ENCODE measurements around the gene LMAN1L.

Gene LMAN1L

DNA sequence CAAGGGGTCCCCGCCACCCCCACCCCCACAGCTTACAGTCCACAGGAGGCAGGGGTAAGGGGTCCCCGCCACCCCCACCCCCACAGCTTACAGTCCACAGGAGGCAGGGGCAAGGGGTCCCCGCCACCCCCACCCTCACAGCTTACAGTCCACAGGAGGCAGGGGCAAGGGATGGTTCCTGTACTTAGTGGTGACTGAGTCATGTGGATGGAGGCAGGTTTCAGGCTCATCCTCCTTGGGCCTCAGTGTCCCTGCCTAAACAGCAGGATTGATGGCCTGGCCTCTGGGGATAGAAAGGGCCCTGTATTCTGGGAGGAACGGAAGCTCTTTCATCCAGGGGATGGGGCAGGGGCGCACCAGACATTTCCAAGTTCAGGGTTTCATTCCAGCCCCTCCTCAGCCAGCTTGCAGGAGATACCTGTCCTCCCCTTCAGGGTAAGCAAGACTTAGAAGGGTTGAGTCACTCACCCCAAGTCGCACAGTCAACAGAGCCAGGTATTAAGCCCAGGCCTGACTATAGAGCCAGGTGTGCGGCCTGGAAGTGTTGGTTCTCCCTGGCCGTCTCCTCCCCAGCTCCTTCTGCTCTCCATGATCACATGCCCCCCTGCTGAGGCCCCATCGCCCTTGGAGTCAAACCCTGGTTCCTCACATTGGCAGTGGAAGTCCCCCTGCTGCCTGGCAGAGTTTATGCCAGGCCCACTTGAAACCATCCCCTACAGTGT lies 18.2 kb upstream of the LMAN1L start:
- DNase-seq = peak in 1 of 2 experiments; percentile 55

DNA sequence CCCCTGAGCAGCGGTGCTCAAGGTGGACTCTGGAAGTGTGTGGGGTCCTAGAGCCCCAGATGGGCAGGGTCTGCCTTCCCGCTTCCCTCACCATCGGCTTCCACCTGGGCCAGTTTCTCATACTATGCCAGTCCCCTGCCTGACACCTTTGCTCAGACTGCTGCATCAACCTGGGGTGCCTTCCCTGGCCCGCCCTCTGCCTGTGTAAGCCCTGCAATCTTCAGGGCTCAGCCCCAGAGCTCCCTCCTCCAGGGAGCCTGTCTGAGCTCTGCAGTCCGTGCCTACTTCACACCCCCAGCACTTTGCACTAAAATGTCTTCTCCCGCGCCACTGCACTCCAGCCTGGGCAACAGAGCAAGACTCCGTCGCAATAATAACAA lies 17.7 kb upstream of the LMAN1L start:
- DNase-seq = no peak

DNA sequence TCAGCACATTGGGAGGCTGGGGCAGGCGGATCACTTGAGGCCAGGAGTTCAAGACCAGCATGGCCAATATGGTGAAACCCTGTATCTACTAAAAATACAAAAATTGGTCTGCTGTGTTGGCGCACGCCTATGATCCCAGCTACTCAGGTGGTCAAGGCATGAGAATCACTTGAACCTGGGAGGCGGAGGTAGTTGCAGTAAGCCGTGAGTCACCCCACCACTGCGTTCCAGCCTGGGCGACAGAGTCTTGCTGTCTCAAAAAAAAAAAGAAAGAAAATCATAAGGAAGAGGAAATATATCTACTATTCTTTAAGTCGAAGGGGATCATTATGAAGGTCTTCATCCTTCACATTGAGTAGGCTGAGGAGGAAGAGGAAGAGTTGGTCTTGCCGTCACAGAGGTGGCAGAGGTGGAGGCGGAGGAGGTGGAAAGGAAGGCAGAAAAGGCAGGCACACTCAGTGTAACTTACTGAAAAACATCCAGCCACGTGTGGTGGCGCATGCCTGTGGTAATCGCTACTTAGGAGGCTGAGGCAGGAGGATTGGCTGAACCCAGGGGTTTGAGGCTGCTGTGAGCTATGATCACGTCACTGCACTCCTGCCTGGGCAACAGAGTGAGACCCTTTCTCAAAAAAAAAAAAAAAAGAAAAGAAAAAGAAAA lies 16.5 kb upstream of the LMAN1L start:
- peak; percentile 65 to 68 for DNase-seq

DNA sequence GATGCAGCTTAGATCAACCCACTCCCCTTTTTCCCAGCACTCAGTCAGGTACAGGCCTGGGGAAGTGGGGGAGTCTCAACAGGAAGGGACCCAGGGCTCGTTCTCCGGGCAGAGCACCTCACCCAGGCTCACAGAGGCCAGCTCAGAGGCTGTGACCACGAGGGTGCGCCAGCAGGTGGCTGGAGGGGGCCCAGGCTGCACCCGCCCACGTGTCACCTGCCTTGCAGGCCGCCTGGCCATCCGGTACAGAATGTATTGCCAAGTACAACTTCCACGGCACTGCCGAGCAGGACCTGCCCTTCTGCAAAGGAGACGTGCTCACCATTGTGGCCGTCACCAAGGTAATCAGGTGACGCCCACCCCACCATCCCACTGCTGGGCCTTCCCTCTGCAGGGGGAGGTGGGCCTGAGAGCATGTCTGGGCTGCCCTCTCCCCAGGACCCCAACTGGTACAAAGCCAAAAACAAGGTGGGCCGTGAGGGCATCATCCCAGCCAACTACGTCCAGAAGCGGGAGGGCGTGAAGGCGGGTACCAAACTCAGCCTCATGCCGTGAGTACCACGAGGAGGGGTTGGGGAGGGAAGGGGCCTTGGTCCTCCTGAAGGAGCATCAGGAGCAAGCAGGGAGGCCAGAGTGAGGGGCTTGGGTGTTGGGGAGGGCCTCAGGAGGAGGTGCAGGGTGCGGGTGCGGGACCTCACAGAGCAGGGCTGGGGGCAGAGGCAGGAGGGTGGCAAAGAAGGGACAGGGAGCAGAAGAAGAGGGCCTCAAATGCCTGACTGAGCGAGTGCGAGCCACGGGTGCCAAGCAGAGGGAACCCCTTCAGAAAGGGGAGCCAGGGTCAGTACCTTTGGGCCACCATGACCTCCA lies 14.0 kb upstream of the LMAN1L start:
- DNase-seq = peak in 1 of 2 experiments; percentile 39

DNA sequence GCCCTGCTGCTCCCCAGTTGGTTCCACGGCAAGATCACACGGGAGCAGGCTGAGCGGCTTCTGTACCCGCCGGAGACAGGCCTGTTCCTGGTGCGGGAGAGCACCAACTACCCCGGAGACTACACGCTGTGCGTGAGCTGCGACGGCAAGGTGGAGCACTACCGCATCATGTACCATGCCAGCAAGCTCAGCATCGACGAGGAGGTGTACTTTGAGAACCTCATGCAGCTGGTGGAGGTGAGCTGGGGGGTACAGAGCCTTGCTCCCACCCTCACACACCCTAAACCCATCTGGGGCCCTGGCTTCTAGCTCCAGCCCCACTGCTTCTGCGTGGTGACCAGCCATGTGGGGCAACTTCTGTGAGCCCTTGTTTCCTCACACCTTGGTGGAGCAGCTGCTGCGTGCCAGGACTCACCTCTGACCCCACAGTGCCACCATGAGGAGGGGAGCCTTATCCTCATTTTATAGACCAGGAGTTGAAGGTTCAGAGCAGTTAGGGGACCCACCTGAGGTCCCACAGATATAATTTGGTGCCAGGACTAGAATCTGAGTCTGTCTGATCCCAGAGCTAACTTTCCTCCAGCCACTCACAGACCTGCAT lies 13.3 kb upstream of the LMAN1L start:
- peak; percentile 51 to 57 for DNase-seq

DNA sequence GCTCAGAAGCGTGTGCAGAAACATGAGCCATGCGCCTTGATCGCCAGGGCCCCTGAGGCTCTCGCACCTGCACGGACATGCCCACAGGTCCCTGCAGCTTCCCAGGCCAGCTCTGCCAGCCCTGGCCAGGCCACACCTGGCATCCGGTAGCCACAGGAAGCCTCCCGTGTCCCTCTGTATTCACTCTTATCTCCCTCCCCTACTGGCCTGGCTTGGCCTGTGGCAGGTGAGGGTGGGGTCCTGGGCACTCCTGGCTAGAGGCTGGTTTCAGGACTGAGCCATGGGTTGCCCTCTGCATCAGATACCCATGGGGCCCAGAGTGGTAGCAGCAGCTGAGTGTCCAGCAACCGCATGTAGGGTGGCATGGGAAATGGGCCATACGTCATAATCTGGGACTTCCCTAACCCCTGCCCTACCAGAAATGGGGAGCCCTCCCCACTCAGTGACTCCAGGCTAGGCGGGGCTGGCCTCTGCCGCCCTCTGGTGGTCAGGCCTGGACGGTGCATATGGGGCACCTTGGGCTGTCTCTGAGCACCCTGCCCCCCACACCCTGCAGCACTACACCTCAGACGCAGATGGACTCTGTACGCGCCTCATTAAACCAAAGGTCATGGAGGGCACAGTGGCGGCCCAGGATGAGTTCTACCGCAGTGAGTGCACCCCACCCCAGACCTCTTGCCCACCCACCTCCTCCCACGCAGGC lies 12.6 kb upstream of the LMAN1L start:
- DNase-seq = peak; percentile 94 to 95

DNA sequence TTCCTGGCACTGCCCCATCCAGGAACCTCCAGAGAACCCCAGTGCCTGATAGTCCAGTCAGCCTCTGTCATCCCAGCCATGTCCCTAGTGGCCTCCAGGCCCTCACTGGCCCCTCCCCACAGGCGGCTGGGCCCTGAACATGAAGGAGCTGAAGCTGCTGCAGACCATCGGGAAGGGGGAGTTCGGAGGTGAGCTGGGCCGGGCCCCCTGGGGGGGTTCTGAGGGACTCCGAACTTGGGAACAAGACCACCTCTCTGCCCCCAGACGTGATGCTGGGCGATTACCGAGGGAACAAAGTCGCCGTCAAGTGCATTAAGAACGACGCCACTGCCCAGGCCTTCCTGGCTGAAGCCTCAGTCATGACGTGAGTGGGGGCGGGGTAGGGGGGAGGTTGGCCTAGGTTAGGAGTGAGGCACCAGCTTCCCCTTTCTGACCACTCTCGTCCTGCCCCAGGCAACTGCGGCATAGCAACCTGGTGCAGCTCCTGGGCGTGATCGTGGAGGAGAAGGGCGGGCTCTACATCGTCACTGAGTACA lies 12.0 kb upstream of the LMAN1L start:
- DNase-seq = no peak

DNA sequence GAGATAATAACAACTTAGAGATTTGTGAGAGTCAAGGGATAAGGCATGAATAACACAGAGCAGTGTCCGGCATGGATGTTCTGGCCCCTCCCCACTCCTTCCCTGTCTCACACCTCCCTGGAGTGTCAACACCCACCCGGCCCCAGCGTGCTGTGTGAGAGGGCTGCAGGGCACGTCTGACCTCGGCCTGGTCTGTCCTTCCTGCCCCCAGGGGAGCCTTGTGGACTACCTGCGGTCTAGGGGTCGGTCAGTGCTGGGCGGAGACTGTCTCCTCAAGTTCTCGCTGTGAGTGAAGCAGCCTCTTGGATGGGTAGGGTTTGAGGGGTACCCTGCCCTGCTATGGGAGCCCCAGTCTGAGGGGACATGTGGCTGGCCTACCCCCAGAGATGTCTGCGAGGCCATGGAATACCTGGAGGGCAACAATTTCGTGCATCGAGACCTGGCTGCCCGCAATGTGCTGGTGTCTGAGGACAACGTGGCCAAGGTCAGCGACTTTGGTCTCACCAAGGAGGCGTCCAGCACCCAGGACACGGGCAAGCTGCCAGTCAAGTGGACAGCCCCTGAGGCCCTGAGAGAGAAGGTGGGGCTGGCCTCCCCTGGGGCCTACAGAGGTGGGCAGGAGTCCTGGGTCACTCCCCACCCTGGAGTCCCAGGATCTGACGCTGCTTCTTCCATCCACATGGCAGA lies 11.2 kb upstream of the LMAN1L start:
- no peak for DNase-seq

DNA sequence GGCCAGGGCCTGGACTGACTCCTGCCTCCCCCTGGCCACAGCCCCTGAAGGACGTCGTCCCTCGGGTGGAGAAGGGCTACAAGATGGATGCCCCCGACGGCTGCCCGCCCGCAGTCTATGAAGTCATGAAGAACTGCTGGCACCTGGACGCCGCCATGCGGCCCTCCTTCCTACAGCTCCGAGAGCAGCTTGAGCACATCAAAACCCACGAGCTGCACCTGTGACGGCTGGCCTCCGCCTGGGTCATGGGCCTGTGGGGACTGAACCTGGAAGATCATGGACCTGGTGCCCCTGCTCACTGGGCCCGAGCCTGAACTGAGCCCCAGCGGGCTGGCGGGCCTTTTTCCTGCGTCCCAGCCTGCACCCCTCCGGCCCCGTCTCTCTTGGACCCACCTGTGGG lies 10.3 kb upstream of the LMAN1L start:
- no peak for DNase-seq

DNA sequence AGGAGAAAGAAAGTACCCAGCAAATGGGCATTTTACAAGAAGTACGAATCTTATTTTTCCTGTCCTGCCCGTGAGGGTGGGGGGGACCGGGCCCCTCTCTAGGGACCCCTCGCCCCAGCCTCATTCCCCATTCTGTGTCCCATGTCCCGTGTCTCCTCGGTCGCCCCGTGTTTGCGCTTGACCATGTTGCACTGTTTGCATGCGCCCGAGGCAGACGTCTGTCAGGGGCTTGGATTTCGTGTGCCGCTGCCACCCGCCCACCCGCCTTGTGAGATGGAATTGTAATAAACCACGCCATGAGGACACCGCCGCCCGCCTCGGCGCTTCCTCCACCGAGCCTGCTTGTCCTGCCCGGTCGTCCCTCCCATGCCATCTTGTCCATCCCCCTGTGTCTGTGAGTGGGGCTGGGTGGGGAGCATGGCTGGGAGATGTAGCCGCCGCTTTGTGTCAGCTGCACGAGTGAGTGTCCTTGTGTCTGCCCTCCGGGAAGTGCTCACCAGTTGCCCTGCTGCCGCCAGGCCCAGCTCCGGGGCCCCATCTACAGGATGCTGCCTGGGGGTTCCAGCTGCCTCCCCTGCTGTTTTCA lies 9.7 kb upstream of the LMAN1L start:
- no peak for DNase-seq

DNA sequence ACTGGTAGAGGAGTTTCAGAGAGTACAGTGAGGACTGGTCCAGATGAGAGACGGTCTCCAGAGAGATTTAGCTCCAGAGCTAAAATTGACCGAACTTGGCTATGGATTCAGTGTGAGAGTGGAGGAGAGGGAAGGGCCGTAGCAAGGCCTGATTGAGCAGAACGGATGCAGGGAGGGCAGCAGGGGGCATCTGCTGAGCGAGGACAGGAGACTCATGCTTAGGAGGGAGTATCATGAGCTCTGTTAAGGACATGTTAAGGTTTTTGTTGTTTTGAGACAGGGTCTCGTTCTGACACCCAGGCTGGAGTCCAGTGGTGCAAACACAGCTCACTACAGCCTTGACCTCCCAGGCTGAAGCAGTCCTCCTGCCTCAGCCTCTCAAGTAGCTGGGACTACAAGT lies 7.7 kb upstream of the LMAN1L start:
- DNase-seq = no peak

DNA sequence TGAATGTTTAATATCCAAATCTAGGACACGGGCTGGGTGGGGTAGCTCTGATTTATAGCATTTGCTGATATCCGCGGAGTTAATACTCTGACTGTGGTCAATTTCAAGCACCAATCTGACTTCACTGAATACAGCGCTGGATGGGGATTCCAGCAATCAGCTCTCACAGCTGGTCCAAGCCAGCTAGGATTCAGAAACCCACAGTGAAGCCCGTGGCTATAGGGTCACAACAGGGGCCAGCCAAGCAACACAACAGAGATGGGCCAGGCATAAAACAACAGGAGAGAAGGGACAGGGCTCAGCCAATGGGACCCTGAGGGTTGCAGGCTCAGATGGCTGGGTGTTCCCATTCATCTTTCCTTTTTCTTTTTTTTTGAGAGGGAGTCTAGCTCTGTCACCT lies 5.4 kb upstream of the LMAN1L start:
- no peak for DNase-seq

DNA sequence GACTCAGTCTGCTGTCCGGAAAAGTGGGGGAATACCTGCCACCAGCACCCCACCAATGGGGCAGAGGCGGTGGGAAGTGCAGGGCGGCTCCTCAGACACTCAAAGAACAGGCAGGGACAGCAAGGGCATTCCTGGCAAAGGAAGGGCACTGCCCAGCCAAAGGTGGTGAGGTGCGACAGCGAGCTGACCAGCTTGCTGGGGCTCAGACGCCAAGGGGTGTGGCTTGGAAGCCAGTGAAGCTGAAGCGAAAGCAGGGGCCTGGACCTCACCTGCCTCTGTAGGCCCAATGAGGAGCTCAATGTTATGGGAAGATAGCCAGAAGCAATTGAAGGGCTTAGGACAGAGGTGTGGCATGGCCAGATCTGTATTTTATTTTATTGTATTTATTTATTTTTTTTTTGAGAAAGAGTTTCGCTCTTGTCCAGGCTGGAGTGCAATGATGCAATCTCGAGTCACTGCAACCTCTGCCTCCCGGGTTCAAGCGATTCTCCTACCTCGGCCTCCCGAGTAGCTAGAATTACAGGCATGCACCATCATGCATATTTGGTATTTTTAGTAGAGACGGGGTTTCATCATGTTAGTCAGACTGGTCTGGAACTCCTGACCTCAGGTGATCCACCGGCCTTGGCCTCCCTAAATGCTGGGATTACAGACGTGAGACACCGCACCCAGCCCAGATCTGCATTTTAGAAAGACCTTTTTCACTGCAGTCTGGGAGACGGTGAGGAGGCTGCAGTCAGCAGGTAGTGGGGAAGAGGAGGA lies 4.4 kb upstream of the LMAN1L start:
- no peak for DNase-seq

DNA sequence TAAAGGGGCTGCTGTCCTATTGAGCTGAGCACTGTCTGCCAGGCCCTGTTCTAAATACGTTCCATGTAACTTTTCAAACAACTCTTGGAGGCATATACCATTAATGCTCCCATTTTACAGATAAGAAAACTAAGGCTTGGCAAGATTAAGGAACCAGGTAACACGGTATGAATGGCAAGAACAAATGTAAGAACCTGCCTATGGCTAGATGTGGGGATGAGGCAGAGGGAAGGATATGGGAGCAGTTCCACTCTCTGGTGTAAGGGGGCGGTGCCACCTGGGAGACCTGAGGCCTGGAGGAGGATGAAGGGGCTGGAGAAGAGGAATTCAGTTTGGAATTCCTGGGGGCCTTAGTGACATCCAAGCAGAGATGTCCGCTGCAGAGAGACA lies 3.8 kb upstream of the LMAN1L start:
- no peak for DNase-seq

DNA sequence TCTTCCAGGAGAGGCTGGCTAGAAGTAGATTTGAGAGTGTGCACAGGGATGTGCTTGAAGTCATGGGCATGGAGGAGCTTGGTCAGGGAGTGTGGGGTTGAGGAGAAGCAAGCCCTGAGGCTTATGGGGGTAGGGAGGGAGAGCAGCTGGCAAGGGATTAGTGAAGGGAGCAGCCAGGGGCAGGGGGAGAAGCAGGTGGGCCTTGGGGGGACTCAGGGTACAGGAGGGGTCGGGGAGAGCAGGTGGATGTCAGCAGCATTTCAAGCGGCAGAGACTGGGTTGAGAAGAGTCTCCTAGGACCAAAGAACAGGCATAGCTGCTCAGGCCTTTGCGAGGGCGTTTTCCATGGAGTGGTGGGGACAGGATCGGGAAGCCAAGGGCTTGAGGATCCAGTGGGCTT lies 3.4 kb upstream of the LMAN1L start:
- no peak for DNase-seq

DNA sequence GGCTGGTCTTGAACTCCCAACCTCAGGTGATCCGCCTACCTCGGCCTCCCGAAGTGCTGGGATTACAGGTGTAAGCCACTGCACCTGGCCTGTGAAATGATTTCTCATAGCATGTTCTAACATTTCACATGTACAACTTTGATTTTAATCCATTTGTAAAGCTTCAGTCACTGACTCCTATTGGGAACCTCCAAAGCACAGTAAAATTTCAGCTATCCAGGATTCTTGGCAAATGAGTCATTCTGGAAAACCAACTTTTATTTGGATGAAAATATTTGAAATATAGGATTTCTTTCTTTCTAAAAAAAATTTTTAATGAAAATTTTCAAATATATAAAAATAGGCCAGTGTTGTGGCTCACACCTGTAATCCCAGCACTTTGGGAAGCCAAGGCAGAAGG lies 2.7 kb upstream of the LMAN1L start:
- DNase-seq = no peak

DNA sequence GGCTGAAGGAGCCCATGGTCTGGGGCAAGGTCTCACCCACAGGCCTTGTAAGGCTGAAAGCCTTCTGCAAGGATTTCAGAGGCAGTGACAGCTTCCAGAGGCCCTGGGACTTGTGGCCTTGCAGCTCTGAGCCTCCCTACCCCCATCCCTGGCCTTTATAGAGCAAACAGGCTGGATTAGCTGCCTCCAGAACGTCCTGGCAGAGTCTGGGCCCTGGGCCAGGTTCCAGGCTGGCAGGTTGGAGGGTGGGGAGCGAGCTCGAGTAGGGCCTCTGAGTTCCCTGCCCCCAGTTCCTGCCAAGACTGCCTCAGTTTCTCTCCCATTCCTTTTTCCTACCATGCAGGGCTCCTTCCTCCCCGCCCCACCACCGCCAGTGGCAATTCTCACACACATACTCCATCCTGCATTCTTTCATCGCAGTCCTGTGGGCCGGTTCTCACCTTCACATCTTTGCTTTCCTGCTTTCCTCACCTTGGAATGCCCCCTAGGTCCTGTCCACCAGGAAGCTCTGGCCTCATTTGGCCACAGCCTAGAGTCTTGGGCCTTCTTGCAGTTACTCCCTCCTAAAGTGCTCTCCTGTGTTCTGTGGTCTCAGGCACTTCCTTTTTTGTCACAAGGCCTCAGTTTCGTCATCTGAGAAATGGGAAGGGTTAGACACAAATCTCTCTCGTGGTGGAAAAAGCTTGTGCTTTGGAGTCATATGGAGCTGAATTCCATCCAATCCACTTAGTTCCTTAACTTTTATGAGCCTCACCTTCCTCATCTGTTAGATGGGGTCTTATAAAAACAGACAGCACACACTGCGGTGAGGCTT lies 2.7 kb downstream of the LMAN1L start:
- DNase-seq = no peak

DNA sequence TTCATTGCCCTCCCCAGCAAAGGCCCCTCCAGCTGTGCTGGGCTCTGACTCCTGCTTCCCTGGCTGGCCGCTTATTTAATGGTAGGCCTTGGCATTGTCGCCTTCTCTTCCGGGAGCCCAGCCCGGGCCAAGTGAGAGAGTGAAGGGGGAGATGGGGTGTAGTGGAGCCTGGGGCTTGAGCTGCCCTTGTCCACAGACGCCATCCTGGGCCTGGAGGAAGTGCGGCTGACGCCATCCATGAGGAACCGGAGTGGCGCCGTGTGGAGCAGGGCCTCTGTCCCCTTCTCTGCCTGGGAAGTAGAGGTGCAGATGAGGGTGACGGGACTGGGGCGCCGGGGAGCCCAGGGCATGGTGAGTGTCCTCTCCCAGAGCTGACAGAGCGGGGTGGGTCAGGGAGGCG lies 3.3 kb downstream of the LMAN1L start:
- DNase-seq = no peak

DNA sequence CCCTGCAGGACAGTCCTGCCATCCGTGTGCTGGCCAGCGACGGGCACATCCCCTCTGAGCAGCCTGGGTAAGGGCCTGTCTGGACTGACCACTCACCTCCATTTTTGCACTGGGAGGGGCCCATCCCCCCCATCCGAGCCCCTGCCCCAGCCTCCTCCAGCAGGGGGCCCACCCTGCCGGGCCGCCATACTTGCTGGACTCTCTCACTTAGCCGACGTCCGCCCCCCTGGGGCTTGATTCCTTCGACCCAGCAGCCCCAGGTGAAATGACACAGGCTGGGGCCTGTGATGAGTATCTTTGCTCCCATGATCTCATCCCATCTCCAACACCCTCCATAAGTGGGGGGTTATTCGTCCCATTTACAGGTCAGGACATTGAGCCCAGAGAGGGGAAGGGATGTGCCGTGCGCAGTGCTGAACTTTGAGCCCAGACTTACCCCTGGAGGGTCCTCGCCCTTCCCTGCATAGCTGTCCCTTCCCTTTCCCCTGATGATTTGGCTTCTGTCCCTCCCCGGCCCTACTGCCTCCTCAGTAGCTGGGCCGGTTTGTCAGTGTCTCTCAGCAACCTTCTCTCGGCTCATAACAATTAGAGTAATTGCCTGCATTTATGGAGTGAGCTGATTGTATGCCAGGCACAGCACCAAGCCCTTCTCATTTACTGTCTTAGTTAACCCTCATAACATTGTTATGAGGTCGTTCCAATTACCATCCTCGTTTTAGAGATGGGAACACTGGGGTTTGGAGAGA lies 4.2 kb downstream of the LMAN1L start:
- no peak for DNase-seq
